ENCODE data around the gene CDHR4.

GRCh38 chr3:49844464-49845183, 45.0 kb upstream of the CDHR4 start:
- no peak for TF ChIP-seq GATA2 (IDR thresholded peaks at IDR 0.05; ENCODE audit: low read depth, low read length)
- TF ChIP-seq GATA3 (IDR thresholded peaks at IDR 0.05; ENCODE audit: low read depth, low read length) = no peak

All from SH-SY5Y (cell line).